K562 (cell line): ENCODE measurements around the gene CAPN12. TPM values are rescaled to one million over a fixed set of nuclear protein-coding genes. Genes with fewer than 3 reads are reported as not detected.

ENCODE experiments used
- ATAC-seq: fragments of 200-7000 bp; cut with Tn5 transposase; 3 replicates; pipeline ENCODE4 v1.9.1; 2020; ENCODE audit warnings: moderate library complexity
- BruUV-seq: library from RNA; stranded (reverse); fragments of 400-500 nt; replicated peaks from 2 replicates; lab custom pipeline; 2021; lab: Mats Ljungman, UMichigan
- CTCF ChIA-PET: fragments of 300-600 bp; formaldehyde crosslinking; extraction: SDS; loops from one replicate; lab custom pipeline; 2021; ENCODE audit warnings: low intra/inter-chr PET ratio; lab: Yijun Ruan, JAX
- POLR2A ChIA-PET: fragments of 300-600, 350-650 bp; sonication (Branson Sonifier 250); formaldehyde crosslinking; extraction: SDS; loops from one replicate; lab custom pipeline; 2021; ENCODE audit warnings: antibody characterized with exemption, inconsistent platforms; lab: Yijun Ruan, JAX
- DNase-seq, 4 experiments: peaks; one replicate each; pipeline versions ENCODE4 v3.0.0 to v3.0.0-alpha.2; 2011 to 2018; ENCODE audit warnings: low spot score in 3 of 4, mixed read lengths in 3 of 4; ENCODE audit errors: extremely low read depth in 1 of 4
- FAIRE-seq: peaks from 2 replicates; lab custom pipeline; 2011; peaks lifted over from hg19 to GRCh38; lab: Jason Lieb, UNC
- H2AFZ ChIP-seq: 2 replicates; pipeline ENCODE4 v1.6.0; 2011; ENCODE audit warnings: low read depth, low read length, control low read depth, inconsistent platforms
- H3K27ac ChIP-seq: fragments of 200-600 bp; 3 replicates; pipeline ENCODE4 v1.8.0; 2011; ENCODE audit warnings: low read depth, mild to moderate bottlenecking, control low read depth, inconsistent platforms, low read length, moderate library complexity, mixed read lengths; ENCODE audit errors: extremely low read depth
- H3K27me3 ChIP-seq, 2 experiments: fragments of 300-600 bp in 1 of 2; 2 replicates in 1 of 2; 3 replicates in 1 of 2; pipeline versions ENCODE4 v1.6.0 to v1.8.0; 2011; ENCODE audit warnings: inconsistent platforms in 2 of 2, low read length in 2 of 2, mild to moderate bottlenecking in 1 of 2, mixed read lengths in 1 of 2, moderate library complexity in 1 of 2; ENCODE audit not compliant: control insufficient read depth in 2 of 2, insufficient read depth in 2 of 2
- H3K36me3 ChIP-seq: fragments of 300-600 bp; 3 replicates; pipeline ENCODE4 v1.8.0; 2011; ENCODE audit warnings: mild to moderate bottlenecking, low read length, inconsistent platforms; ENCODE audit not compliant: control insufficient read depth, insufficient read depth
- H3K4me1 ChIP-seq, 2 experiments: fragments of 200-600 bp in 1 of 2; replicated peaks in 1 of 2; 2 replicates in 1 of 2; 3 replicates in 1 of 2; pipeline versions ENCODE4 v1.5.1 to v1.8.0; 2011; ENCODE audit warnings: inconsistent platforms in 2 of 2, low read length in 2 of 2, mild to moderate bottlenecking in 1 of 2, mixed read lengths in 1 of 2, moderate library complexity in 1 of 2; ENCODE audit not compliant: control insufficient read depth in 2 of 2, insufficient read depth in 2 of 2
- H3K4me2 ChIP-seq: 2 replicates; pipeline ENCODE4 v1.6.1; 2011; ENCODE audit warnings: low read length, control low read depth, inconsistent platforms, mixed read lengths; ENCODE audit not compliant: insufficient read depth
- H3K4me3 ChIP-seq: fragments of 200-600 bp; sonication (generic), shearing (Covaris generic); 2 replicates; pipeline ENCODE4 v1.5.1; 2016; ENCODE audit warnings: control low read depth, inconsistent platforms
- H3K79me2 ChIP-seq: fragments of 200-600 bp; 3 replicates; pipeline ENCODE4 v1.8.0; 2011; ENCODE audit warnings: low read length, inconsistent platforms; ENCODE audit not compliant: control insufficient read depth, insufficient read depth
- H3K9ac ChIP-seq, 2 experiments: 2 replicates each; pipeline versions ENCODE4 v1.6.0 to v1.6.1; 2011; ENCODE audit warnings: low read depth in 2 of 2, low read length in 2 of 2, control low read depth in 1 of 2, inconsistent platforms in 1 of 2, mild to moderate bottlenecking in 1 of 2, mixed read lengths in 1 of 2; ENCODE audit not compliant: insufficient read depth in 1 of 2
- H3K9me1 ChIP-seq: one replicate; pipeline ENCODE4 v1.6.0; 2011; ENCODE audit warnings: inconsistent platforms, mild to moderate bottlenecking, low read length, moderate library complexity; ENCODE audit not compliant: control insufficient read depth, insufficient read depth
- H3K9me3 ChIP-seq: replicated peaks from 2 replicates; pipeline ENCODE4 v1.5.1; 2011; ENCODE audit warnings: low read depth, low read length, inconsistent platforms; ENCODE audit not compliant: control insufficient read depth, insufficient read depth
- H4K20me1 ChIP-seq: replicated peaks from 2 replicates; pipeline ENCODE4 v1.6.1; 2011; ENCODE audit warnings: low read length, inconsistent platforms, mixed read lengths; ENCODE audit not compliant: control insufficient read depth, insufficient read depth
- ADNP ChIP-seq: fragments of 200-800 bp; sonication (Bioruptor generic); IDR thresholded peaks from 2 replicates; pipeline ENCODE4 v1.6.1; 2016; ENCODE audit warnings: missing genetic modification characterization, missing compliant biosample characterization
- ATF4 ChIP-seq: fragments of 450-650 bp; formaldehyde crosslinking; IDR thresholded peaks from 2 replicates; pipeline ENCODE4 v1.4.0; 2022; ENCODE audit warnings: mild to moderate bottlenecking, moderate library complexity
- BCL6 ChIP-seq: fragments of 250-450 bp; sonication (Bioruptor Pico); IDR thresholded peaks from 2 replicates; pipeline ENCODE4 v1.4.0; 2020
- CBX2 ChIP-seq: fragments of 200-600 bp; sonication (generic); IDR thresholded peaks from one replicate; pipeline ENCODE4 v1.6.1; 2012; ENCODE audit warnings: mild to moderate bottlenecking, low read length, inconsistent platforms; ENCODE audit not compliant: insufficient read depth, poor library complexity, severe bottlenecking
- CBX5 ChIP-seq: IDR thresholded peaks from 2 replicates; pipeline ENCODE4 v1.6.1; 2014; ENCODE audit warnings: low read depth, borderline replicate concordance
- ERF ChIP-seq: fragments of 450-650 bp; formaldehyde crosslinking; IDR thresholded peaks from 2 replicates; pipeline ENCODE4 v1.4.0; 2020; ENCODE audit warnings: mild to moderate bottlenecking, mixed read lengths
- HCFC1 ChIP-seq: IDR thresholded peaks from 2 replicates; pipeline ENCODE4 v1.6.1; 2012; ENCODE audit warnings: low read depth, low read length, improper control_type of control experiment
- MAFF ChIP-seq: IDR thresholded peaks from 2 replicates; pipeline ENCODE4 v1.6.1; 2012; ENCODE audit warnings: low read length, improper control_type of control experiment
- NBN ChIP-seq: fragments of 450-650 bp; IDR thresholded peaks from 2 replicates; pipeline ENCODE4 v1.6.1; 2016; ENCODE audit warnings: low read depth, mild to moderate bottlenecking
- STAT5B ChIP-seq: fragments of 250-450 bp; sonication (Bioruptor Pico); IDR thresholded peaks from 2 replicates; pipeline ENCODE4 v1.8.0; 2021; ENCODE audit warnings: mild to moderate bottlenecking, inconsistent platforms
- TEAD1 ChIP-seq, 2 experiments: fragments of 450-650 bp in 1 of 2; sonication (generic) in 1 of 2; formaldehyde crosslinking; IDR thresholded peaks; 2 replicates each; pipeline versions ENCODE4 v1.4.0 to v1.8.0; 2020 to 2022; ENCODE audit warnings: mild to moderate bottlenecking in 2 of 2, missing genetic modification reagents in 1 of 2
- TRIM28 ChIP-seq: fragments of 450-650 bp; IDR thresholded peaks from 2 replicates; pipeline ENCODE4 v1.6.1; 2017
- WHSC1 ChIP-seq: IDR thresholded peaks from one replicate; pipeline ENCODE4 v1.6.1; 2012; ENCODE audit warnings: low read length, control low read depth, inconsistent platforms
- YY1 ChIP-seq, 3 experiments: IDR thresholded peaks; 2 replicates each; pipeline ENCODE4 v1.6.1; 2011; ENCODE audit warnings: low read length in 2 of 3, mild to moderate bottlenecking in 2 of 3, moderate library complexity in 2 of 3, borderline replicate concordance in 1 of 3, control low read depth in 1 of 3, low read depth in 1 of 3; ENCODE audit not compliant: insufficient read depth in 3 of 3, insufficient replicate concordance in 2 of 3, control insufficient read depth in 1 of 3, insufficient read length in 1 of 3; ENCODE audit errors: extremely low read depth in 1 of 3
- ZBTB34 ChIP-seq: fragments of 250-450 bp; sonication (Bioruptor Pico); IDR thresholded peaks from 2 replicates; pipeline ENCODE4 v1.8.0; 2021; ENCODE audit warnings: mild to moderate bottlenecking, moderate library complexity
- ZNF121 ChIP-seq: sonication (generic); formaldehyde crosslinking; conservative IDR thresholded peaks from 2 replicates; pipeline ENCODE4 v1.8.0; 2022; ENCODE audit warnings: missing genetic modification reagents
- ZNF143 ChIP-seq: sonication (generic); formaldehyde crosslinking; IDR thresholded peaks from 2 replicates; pipeline ENCODE4 v1.9.0; 2022; ENCODE audit warnings: mild to moderate bottlenecking, missing genetic modification reagents
- ZNF584 ChIP-seq: fragments of 200-800 bp; sonication (Bioruptor generic); IDR thresholded peaks from 2 replicates; pipeline ENCODE4 v1.6.1; 2016; ENCODE audit warnings: low read depth, mild to moderate bottlenecking, missing genetic modification characterization, missing compliant biosample characterization
- ZNF644 ChIP-seq: fragments of 200-800 bp; sonication (Bioruptor generic); IDR thresholded peaks from 2 replicates; pipeline ENCODE4 v1.6.1; 2016; ENCODE audit warnings: low read depth, missing genetic modification characterization, missing compliant biosample characterization
- ZNF766 ChIP-seq: fragments of 200-800 bp; sonication (Bioruptor generic); conservative IDR thresholded peaks from 2 replicates; pipeline ENCODE4 v1.6.1; 2016; ENCODE audit warnings: missing genetic modification characterization, missing compliant biosample characterization
- WGBS: fragments of 100-300 bp; shearing (Covaris generic); methylation state at CpG from one replicate; pipeline ENCODE4 v1.1.6; 2016; ENCODE audit warnings: low coverage, mixed read lengths; ENCODE audit not compliant: insufficient coverage; ENCODE audit errors: missing lambda C conversion rate; 5-methylcytosine and 5-hydroxymethylcytosine counted together
- in situ Hi-C: fragments of 300-500 bp; cut with MboI; formaldehyde crosslinking; loops from 4 replicates; pipeline ENCODE4 v1.15.0; 2018; ENCODE audit warnings: inconsistent platforms, mixed read lengths
- intact Hi-C: fragments of 100-400 bp; cut with micrococcal nuclease; formaldehyde crosslinking; loops from 2 replicates; pipeline ENCODE4 v1.14.2; 2022
- polyA plus RNA-seq, 8 experiments: library from polyadenylated mRNA; depleted of rRNA in 4 of 8; stranded (reverse) in 5 of 8; unstranded in 3 of 8; fragments of >200 nt; fragmentation: Nextera tagmentation in 2 of 8; fragmentation: Illumina TruSeq in 1 of 8; extraction: Ambion mirVana in 2 of 8; extraction: Trizol in 1 of 8; gene quantifications; 2 replicates each; pipeline versions ENCODE4 v1.2.1 to v1.2.3, GENCODE V29; 2011 to 2014; ENCODE audit warnings: inconsistent platforms in 1 of 8, missing spikeins in 1 of 8
- total RNA-seq, 7 experiments: library from RNA; depleted of rRNA in 6 of 7; stranded (reverse); fragments of >200 nt in 6 of 7; fragmentation: Illumina TruSeq in 2 of 7; extraction: Trizol in 2 of 7; gene quantifications; 2 replicates each; pipeline versions ENCODE4 v1.2.1 to v1.2.3, GENCODE V29; 2011 to 2021; ENCODE audit warnings: low replicate concordance in 1 of 7

Gene CAPN12
- total and polyA plus RNA-seq, 9 of the 15 experiments (the other 6 are each of a cell fraction or from before 2014, with no cell fraction given), result 0.83 to 7.0 (median 1.6) TPM

DNA sequence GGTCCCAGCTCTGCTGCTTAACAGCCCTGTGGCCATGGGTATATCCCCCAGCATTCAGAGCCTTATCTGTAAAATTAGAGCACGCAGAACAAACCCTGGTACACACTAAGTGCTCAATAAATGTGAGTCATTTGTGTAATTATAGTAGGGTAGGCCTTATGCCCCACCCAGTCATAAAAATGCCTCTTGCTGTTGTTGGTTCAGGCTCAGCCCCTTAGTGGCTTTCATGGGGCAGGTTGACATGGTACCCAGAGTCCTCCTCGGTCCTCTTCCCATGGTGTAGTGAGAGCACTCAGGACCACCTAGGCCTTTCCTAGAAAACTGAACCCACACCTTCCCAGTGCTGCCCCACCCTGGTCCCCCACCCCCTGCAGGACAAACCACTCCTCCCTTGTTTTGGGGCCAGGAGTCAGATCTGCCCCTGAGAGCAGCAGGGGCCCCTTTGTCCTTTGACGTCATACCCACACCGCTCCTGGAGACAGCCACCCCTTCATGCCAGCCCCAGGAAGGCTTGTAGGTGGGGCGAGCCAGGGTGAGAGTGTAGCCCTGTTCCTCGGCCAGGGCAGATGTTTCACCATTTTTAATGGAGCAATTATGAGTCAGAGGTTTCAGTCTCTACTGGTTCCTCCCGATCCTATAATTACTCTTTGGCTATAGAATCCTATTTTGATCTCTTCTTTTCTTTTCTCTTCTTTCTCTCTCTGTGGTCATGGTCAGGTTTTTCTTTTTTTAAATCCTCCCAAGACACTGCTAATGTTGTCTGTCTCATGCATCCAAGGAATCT is 60.0 kb downstream of the CAPN12 start:
- FAIRE-seq, result no peak
- CTCF ChIA-PET, result interaction anchor here (0.6 kb wide), 1 partner anchor 1441 kb away, joined by 3 read pairs; no protein-coding TSS in a partner anchor
- H3K79me2 ChIP-seq, result peaks cover 100% of the 10 kb centered on the region
- DNase-seq, result peak; percentile 56 to 71 (median 68)
- peaks cover 61% of the 10 kb centered on the region for H3K36me3 ChIP-seq
- peak overlapping the region; percentile 63 for H3K4me2 ChIP-seq
- H4K20me1 ChIP-seq, result peaks cover 14% of the 10 kb centered on the region; the same call in 1 of the 2 replicates
- H3K27me3 ChIP-seq, result no peaks in the 10 kb centered on the region
- intact Hi-C loops (no loop called here), in situ Hi-C loops (no loop called here)
- H2AFZ ChIP-seq, result no peak overlapping the region
- no peaks in the 10 kb centered on the region for H3K9me1 ChIP-seq
- peak overlapping the region; percentile 75 to 76; a peak in 3 of 4 replicates for H3K9ac ChIP-seq
- H3K4me3 ChIP-seq, result no peak overlapping the region
- no TSS peak for BruUV-seq
- H3K4me1 ChIP-seq, result peaks cover 79 to 91% of the 10 kb centered on the region in 2 experiments
- 10% methylated on average over 7 of the region's 7 CpGs for WGBS
- H3K27ac ChIP-seq, result peak overlapping the region; percentile 98
- POLR2A ChIA-PET, result interaction anchor here (0.7 to 1.3 kb wide), 3 partner anchors 9 to 164 kb away, joined by 3 to 8 read pairs (median 3); no protein-coding TSS in a partner anchor
- ATAC-seq, result peak; percentile 30
- H3K9me3 ChIP-seq, result peaks cover 7% of the 10 kb centered on the region
- TF ChIP-seq CBX2 (no peak), YY1 (IDR thresholded peaks at IDR 0.05; ENCODE audit: borderline replicate concordance in 1 of 3, control insufficient read depth in 1 of 3, extremely low read depth in 1 of 3, insufficient read depth in 3 of 3, insufficient read length in 1 of 3, insufficient replicate concordance in 2 of 3, low read depth in 1 of 3, low read length in 2 of 3) (peak in 1 of 3 experiments; percentile 0), ZNF584 (peak; percentile 94), STAT5B (CRISPR knock-in tag) (no peak), ERF (CRISPR knock-in tag) (no peak), MAFF (no peak), ATF4 (0 out of 2 replicates have a peak, but pooled peaks have one; percentile 19), HCFC1 (no peak), TEAD1 (CRISPR knock-in tag; IDR thresholded peaks at IDR 0.05) (peak in 1 of 2 experiments; percentile 34; a peak in 1 of 4 replicates), TRIM28 (no peak), ADNP (tag) (0 out of 2 replicates have a peak, but pooled peaks have one; percentile 15), ZNF644 (tag) (peak; percentile 54; the same call in 1 of the 2 replicates), NBN (no peak), WHSC1 (no peak), ZBTB34 (no peak), ZNF766 (peak; percentile 68), ZNF143 (0 out of 2 replicates have a peak, but pooled peaks have one; percentile 16), ZNF121 (CRISPR knock-in tag) (no peak), BCL6 (CRISPR knock-in tag) (peak; percentile 58; the same call in 1 of the 2 replicates), CBX5 (no peak)
